Epidermal melanocyte (primary cell): ENCODE measurements around the gene FGFBP3.

ENCODE experiments used
- DNase-seq: peaks from one replicate; pipeline ENCODE4 v3.0.0; 2011; ENCODE audit warnings: low spot score; ENCODE audit not compliant: insufficient read length

The FGFBP3 gene

GRCh38 chr10:91909117-91909677 lies at the start of gene FGFBP3:
FGFBP3 (minus strand) TSS chr10:91909486; CDS start chr10:91908969, 517 bp downstream.
- no peak for DNase-seq

GRCh38 chr10:91957091-91957490 lies 47.8 kb upstream of the FGFBP3 start:
- no peak for DNase-seq

GRCh38 chr10:91955114-91955513 lies 45.8 kb upstream of the FGFBP3 start:
- DNase-seq: no peak

GRCh38 chr10:91953600-91954160 lies 44.4 kb upstream of the FGFBP3 start:
- DNase-seq: no peak

GRCh38 chr10:91944880-91945630 lies 35.8 kb upstream of the FGFBP3 start:
- DNase-seq: no peak

GRCh38 chr10:91941426-91941825 lies 32.1 kb upstream of the FGFBP3 start:
- DNase-seq: no peak

- no peak for DNase-seq
Measured at GRCh38 chr10:91939653-91940052, 30.4 kb upstream of the FGFBP3 start.

- no peak for DNase-seq
Measured at GRCh38 chr10:91935886-91936285, 26.6 kb upstream of the FGFBP3 start.

- no peak for DNase-seq
Measured at GRCh38 chr10:91932737-91933136, 23.5 kb upstream of the FGFBP3 start.

GRCh38 chr10:91931526-91932190 lies 22.4 kb upstream of the FGFBP3 start:
- no peak for DNase-seq

GRCh38 chr10:91930939-91931338 lies 21.7 kb upstream of the FGFBP3 start:
- DNase-seq: no peak

- no peak for DNase-seq
Measured at GRCh38 chr10:91925022-91925320, 15.7 kb upstream of the FGFBP3 start.

GRCh38 chr10:91924212-91925021 lies 15.1 kb upstream of the FGFBP3 start:
- DNase-seq: no peak

- DNase-seq: peak; percentile 78
Measured at GRCh38 chr10:91923371-91924211, 14.3 kb upstream of the FGFBP3 start, which contains the start of gene BTAF1. BTAF1 (plus strand) TSS chr10:91923770; CDS start chr10:91924077, 307 bp downstream.

GRCh38 chr10:91919651-91920050 lies 10.4 kb upstream of the FGFBP3 start:
- no peak for DNase-seq

GRCh38 chr10:91910467-91910866 lies 1.2 kb upstream of the FGFBP3 start:
- no peak for DNase-seq

- no peak for DNase-seq
Measured at GRCh38 chr10:91908337-91909116, 759 bp downstream of the FGFBP3 start.

- no peak for DNase-seq
Measured at GRCh38 chr10:91907914-91908336, 1.4 kb downstream of the FGFBP3 start.

- DNase-seq: no peak
Measured at GRCh38 chr10:91907033-91907594, 2.2 kb downstream of the FGFBP3 start.
